Activated CD4-positive, alpha-beta T cell treated with anti-CD3 and anti-CD28 coated beads for 4 hours (primary cell): ENCODE results near the gene AGPAT2.

Experiments used
- DNase-seq, 2 donors: peaks; one replicate each; pipeline ENCODE4 v3.0.0-alpha.2; 2020

AGPAT2 gene

DNA sequence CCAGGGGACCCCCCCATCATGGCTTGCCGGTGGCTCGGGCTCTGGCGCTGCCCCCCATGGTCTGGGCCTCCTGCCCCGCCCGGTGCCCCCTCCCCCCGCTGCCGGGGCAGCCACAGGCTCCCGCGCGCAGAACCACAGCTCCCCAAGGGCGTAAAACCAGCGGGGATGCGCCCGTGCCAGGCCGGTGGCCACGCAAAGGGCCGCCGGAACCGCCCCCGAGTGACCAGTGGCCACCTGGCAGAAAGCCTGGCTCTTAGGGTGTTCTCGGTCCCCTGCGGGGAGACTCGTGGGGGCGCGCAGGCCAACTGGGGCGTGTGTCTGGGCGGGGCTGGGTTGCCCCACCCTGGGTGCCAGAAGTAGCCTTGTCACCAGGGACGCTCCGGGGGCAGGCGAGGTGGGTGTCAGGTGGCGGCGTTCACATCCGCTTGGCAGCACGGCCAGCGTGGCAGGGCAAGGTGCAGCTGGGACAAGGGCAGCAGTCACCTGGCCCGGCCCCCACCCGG lies 515 bp upstream of the AGPAT2 start:
- DNase-seq, result no peak

DNA sequence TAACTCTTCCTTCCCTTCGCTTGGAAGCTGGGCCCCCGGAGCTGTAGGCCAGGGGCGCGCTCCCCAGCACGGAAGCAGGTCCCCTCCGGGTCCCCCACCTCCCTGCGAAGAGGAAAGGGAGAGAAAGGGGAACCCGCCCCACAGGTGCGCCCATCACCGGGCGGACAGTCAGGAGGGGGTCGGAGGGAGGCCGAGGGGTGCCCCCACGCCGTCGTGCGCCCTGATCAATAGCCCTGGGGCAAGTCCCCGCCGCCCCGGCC lies 793 bp downstream of the AGPAT2 start:
- DNase-seq, result no peak

DNA sequence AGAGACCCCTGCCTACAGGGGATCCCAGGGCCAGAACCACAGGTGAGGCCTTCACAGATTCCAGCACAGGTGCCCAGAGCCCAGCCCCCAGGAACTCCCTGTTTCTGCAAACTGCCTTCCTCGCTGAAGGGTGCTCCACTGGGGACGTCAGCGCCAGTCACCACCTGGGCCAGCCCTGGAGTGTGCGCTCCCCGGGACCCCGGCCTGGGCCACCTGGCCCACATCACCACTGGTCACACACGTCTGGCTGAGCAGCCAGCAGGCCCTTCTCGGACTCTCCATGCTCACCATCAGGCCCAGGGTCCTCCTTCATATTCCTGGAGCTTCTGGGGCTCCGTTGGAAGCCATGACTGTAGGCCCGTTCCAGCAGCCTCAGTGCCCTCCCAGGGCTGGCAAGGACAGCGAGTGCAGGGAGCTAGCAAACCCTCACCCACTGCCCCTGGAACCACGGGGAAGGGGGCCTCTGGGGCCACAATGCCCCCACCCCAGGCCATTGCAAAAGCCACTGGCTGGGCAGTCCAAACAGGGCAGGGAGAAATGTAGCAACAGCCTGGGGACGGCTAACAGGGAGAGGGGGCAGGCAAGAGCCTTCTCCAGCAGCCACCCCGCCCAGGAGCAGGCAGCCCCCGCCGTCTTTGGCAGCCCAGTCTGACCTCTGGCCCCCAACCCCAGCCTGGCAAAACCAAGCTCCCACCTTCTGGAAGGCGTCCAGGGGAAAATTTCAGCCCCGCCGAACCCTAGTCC lies 1.3 kb downstream of the AGPAT2 start:
- DNase-seq, result no peak

DNA sequence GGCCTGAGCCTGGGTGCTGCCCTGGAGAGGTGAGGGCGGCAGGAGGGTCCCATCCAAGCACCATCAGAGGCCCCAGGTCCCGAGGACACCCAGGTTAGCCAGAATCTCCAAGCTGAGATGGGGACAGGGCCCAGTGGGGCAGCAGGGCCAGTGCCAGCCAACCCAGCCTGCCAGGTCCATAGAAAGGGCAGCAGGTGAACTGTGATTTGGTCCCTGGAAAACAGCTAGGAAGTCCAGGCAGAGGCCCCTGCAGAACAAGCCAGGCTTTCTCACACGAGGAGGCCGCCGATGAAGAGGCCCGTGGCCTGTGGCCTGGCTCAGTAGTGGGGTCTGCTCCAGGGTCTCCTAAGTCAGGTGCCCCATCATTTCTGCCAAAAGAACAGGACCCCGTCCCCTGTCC lies 2.0 kb downstream of the AGPAT2 start:
- no peak for DNase-seq

DNA sequence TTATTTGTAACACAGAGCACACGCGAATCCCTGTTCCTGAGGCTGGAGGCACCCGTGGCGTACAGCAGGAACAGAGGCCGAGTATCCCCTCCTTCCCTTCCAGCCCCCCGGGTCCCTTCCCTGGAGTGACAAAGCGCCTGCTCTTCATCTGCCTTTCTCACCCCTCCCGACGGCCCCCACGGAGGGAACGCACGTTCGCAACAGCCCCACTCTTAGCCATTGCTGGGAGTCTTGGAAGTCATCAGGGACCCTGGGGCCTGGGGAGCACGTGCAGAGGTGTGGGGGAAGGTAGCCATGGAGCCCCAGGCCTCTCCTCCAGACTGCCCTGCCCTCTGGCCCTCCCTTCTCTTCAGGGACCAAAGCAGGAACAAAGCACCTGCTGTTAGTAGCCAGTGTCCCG lies 2.5 kb downstream of the AGPAT2 start:
- no peak for DNase-seq

DNA sequence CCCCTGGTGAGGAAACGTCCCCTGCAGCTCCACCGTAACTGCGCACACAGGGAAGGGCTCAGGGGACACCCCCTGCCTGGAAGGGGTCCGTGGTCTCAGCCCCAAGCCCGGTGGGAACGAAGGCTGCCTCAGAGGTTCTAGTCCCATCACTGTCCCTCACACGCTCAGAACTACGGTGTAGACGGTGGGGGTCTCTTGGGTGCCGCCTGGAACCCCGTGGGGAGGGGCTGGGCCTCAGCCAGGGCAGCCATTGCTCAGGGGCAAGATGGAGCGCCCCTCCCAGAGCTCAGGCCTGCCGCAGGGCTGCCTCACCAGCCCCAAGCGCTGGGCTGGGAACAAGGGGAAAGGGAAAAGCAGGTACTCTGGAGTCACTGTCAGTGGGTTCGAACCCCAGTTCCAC lies 2.9 kb downstream of the AGPAT2 start:
- no peak for DNase-seq

DNA sequence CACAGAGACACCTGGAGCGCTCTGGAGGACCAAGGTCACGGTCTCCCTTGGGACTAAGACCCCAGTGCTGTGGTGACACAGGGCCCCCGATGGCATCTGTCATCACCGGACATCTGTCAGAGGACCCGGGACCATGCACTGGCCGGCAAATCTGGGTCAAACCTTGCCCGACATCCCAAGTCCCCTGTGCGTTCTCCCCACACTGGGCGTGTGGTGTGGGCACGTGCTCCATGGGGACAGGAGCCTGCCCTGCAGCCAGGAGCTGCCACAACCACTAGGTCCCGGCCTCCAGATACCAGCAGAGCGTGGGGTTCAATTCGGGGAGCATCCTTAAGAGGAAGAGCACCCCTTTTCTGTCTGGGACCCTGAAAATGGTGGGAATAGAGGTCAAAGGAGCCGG lies 3.5 kb downstream of the AGPAT2 start:
- no peak for DNase-seq

DNA sequence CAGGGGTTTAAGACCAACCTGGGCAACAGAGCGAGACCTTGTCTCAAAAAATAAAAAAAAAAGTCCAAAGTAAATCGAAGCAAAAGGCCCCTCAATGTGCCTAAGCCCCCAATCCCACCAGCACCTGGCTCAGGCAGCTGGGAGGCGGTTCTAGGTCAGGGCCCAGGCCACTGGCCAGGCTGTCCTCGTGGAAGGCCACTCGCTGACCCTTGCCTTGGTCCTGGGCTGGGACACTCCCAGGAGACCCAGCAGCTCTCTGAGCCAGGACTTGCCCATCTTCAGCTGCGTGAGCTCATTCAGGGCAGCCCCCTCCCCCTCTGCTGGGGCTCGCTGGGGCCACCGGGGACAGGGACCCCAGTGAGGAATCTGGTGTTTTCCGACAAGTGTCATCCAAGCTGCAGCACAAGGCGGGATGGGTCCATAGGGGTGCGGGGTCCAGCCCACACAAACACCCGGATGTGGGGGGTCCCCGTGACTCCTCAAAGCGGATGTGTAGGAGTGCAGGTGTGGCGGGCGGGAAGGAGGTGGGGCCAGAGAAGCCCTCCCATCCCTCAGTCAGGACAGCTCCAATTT lies 4.0 kb downstream of the AGPAT2 start:
- DNase-seq, result no peak

DNA sequence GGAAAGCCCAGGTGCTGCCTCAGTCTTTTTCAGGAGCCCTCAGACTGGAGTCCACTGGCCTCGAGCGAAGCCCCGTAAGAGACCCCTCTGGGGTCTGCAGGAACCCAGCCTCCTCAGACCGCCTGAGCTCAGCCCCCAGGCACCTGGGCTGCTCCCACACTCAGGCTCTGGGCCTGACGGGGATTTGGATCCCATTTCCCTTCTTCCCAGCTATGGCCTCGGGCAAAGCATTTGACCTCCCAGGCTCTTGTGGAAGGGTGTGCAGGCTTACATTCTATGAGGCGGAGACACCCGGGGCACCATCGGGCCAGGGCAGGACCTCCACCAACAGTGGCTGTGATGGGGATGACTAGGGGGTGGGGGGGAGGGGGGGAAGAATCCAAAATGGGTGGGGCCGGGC lies 4.5 kb downstream of the AGPAT2 start:
- no peak for DNase-seq

DNA sequence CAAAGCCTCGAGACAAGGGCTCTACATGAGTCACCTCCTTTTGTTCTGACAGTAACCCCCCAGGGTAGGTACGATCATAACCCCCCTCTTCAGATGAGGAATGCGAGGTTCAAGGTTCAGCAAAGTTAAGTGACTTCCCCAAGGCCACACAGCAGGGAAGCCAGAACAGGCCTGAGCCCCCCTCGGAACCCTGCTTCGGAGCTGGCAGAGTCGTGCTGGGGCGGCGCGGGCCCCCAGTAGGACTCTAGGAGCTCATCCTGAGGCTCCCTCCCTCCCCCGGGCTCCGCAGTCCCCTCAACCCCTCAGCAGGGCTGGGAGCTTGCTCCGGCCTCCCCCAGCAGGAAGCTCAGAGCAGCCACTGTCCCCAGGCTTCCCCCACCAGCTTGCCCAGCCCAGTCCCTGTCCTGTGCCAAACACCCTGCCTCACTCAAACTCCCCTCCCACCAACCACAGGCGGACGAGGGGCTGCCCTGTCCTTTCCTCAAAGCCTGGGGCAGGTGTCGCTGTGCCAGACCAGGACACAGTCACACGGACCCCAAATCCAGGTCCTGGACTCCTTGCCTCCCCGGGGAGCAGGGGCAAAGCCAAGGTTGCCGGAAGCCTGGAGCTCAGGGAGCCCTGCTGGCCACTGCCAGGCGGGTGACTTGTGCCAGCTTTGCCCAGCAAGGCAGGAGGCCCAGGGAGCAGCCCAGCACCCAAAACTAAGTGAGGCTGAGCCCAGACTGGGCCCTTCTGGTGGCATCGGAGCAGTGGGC lies 5.1 kb downstream of the AGPAT2 start:
- no peak for DNase-seq

DNA sequence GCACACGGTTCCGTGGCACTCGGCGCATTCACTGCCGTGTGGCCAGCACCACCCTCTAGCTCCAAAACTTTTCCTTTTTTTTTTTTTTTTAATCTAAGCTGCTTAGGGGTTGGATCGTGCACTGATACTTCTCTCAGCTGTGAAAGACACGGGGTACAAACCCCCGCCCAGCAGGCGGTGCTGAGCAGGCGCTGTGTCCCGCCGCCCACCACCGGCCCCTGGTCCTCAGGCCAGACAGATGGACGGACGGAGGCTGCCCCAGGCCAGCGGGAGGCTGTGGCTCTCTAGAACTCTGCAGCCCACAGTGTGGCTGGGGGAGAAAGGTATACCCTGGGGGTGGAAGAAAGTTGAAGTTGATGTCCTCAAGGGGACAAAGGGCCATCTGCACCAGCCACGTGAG lies 6.2 kb downstream of the AGPAT2 start:
- no peak for DNase-seq

DNA sequence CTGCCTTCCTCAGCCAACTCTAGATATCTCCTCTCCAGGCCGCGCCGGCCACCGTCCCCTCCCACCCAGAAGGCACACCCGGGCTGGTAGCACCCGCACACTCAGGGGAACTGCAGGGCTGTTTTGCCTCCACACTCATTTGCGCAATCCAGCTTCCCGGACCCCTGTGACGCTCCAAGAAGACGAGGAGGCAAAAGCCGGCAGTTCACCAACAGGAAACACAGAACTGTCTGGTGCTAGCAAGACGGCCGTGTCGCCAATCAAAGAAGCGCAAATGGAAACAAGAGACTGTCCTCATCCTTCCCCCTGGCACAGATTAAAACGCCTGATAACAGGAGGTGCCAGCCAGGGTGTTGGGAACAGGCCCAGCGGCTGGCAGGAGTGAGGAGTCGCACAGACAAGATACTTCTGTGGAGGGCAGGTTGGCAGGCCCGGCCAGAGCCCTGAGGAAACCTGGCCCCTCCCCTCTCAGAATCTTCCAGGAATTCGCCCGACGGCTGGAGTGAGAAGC lies 7.8 kb downstream of the AGPAT2 start:
- no peak for DNase-seq

DNA sequence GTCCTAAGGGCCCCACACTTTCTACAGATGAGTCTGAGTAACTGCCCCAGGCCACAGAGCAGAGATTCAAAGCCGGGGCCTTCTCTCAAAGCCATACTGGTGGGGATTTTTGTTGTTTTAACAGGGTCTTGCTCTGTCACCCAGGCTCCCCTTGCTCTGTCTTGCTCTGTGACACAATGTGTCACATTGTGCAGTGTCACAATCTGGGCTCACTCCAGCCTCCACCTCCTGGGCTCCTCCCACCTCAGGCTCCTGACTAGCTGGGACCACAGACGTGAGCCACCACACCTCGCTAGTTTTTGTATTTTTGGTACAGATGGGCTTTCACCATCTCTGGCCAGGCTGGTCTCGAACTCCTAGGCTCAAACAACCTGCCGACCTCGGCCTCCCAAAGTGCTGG lies 8.6 kb downstream of the AGPAT2 start:
- no peak for DNase-seq

DNA sequence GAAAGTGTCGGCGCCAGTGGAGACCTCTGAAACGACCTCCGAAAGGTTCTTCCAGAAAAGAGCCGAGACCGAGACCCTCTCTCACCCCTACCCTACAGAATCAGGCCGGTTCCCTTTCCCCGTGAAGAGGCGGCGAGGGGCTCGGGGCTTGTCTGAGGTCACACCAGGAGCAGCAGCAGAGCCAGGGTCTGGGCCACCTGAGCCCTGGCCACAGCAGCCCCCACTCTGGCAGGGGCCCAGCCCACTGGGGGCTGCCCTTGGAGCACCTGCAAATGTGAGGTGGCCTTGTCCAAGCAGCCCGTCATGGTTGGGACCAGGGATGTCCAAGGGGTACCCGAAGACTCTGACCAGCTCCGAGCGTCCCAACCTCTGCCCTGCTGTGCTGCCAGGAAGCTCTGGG lies 9.2 kb downstream of the AGPAT2 start:
- no peak for DNase-seq

DNA sequence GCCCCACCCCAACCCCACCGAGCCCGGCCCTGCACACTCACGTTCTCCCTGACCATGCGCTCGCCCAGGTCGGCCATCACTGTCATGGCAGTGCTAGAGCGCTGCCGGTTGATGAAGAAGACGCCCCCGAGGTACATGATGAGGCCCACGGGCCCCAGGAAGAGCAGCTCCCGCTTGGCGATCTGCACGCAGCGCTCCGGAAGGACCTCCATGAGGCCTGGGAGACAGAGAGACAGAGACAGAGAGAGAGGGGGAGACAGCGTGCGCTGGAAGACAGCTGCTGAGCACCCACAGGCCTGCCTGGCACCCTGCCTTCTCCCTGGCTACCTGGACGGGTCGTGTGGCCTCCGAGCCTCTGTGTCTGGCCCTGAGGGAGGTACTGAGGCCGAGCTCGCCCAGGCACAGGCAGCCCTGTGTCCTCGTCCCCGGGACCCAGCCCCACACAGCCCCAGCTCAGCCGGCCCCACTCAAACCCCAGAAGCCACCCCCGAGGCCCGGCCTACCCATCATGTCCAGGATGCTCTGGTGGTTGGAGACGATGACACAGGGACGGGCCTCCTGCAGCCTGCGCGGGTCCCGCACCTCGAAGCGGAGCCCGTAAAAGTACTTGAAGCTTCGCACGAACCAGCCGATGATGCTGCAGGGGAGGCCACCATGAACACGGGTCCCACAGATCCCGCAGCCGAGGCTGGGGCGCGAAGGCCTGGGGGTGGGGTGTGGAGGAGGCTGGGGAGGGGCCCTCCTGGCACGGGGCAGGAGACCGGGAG lies 10.2 kb downstream of the AGPAT2 start:
- DNase-seq, result no peak

DNA sequence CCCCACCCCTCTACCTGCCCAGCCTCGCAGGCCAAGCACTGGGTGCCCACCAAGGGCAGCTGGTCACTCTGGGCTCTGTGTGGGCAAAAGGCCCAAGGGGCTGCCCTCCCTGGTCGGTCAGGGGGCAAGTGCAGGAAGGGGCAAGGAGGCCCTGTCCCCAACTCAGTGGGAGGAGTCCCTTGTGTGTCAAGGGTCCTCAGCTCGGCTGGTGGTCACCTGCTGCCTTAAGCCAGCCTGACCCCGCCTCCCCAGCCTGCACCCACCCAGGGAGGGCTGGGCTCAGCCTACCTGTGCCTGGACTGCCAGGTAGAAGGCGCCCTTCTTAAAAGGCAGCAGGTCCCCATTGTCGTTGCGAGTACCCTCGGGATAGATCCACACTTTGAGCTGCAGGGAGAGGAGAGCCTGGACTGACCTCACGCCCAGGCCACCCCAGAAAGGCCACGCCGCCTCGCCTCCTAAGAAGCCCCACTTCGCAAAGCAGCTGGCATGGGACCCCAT lies 10.9 kb downstream of the AGPAT2 start:
- no peak for DNase-seq

DNA sequence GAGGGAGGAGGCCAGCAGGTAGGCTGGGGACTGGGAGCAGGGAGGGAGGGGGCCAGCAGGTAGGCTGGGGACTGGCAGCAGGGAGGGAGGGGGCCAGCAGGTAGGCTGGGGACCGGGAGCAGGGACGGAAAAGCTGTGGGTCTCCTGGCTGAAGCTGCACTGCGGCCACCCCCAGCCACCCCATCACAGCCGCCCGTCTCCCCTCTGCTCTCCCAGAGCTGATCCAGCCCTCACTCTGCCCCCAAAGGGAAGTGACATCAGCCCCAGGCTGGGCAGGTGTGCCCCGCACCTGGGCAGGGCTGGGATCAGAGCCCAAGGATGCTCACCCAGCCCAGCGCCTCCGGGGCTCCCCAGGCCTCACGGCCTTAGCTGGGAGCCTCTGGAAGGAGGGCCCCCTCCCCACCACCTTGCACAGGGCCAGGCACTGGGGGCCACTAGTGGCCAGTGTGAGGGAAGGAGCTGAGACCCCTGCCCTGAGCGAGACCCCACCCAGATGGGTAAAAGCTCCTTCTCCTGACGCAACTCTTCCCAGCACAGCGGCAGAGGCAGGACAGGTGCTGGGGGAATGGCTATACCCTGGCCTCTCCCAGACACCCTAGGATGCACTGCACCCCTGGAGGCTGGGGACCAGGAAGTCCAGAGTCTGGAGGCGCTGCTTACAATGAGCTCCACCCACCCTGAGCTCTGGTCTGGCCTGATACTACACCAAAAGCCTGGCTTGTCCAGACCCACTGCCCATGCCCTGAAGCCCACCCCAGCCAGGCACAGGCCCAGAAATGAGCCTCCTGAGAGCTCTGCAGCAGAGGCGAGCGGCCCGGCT lies 11.6 kb downstream of the AGPAT2 start:
- DNase-seq, result no peak

DNA sequence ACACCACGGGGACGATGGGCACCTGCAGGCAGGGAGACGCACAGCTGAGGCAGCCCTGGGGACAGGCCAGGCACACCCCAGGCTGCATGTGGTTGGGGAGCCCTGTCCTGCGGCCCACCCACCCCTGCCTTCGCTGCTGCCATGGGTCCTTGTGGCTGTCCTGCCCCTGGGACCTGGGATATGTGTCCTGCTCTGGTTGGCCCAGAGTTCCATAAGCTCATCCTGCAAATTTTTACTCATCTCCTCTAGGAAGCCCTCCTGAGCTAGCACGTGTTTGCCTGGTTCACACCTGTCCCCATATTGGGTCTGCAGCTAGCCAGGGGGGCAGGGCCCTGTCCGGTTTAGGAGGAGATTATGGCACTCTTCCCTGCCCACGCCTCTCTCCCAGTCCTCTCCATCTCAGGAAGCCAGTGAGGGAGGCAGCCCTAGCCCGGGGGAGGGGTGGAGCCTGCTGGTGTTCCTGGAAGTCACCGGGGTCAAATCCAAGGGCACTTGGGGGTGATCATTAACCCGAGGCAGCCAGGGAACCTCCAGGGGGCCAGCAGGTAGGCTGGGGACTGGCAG lies 12.4 kb downstream of the AGPAT2 start:
- DNase-seq, result no peak

DNA sequence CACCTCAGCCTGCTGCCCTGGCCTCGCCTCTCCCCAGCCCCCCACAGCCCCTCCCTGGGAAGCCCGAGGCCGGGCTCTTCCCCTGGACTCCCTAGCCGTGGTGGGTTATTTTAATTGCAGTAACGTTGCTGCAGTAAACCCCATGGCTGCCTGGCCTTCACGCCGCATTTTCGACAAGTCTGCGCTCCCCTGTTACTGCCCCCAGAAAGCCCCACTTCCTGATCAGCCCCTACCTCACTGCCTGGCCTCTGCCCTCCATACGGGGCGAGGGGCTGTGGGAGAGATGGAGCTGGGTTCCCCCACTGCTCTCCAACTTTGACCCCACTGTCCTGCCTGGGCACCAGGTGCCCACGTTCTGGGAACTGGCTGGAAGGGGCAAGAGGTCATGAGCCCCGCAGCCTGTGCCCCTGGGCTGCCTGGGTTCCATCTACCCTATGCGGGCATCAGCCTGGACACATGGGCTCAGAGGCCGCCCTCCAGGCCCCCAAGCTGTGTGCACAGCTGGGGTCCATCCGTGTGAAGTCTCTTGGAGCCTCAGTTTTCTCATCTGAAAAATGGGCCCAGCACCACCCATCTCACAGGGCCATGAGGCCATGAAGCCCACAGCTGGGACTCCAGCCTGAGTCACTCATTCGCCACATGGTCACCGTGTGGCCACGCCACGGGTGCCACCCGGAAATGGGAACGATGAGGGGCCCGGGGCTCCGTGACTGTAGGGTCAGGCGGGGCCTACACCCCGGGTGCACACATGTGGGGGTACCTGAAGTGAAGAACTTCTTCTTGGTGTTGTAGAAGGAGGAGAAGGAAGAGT lies 13.1 kb downstream of the AGPAT2 start:
- DNase-seq, result no peak

DNA sequence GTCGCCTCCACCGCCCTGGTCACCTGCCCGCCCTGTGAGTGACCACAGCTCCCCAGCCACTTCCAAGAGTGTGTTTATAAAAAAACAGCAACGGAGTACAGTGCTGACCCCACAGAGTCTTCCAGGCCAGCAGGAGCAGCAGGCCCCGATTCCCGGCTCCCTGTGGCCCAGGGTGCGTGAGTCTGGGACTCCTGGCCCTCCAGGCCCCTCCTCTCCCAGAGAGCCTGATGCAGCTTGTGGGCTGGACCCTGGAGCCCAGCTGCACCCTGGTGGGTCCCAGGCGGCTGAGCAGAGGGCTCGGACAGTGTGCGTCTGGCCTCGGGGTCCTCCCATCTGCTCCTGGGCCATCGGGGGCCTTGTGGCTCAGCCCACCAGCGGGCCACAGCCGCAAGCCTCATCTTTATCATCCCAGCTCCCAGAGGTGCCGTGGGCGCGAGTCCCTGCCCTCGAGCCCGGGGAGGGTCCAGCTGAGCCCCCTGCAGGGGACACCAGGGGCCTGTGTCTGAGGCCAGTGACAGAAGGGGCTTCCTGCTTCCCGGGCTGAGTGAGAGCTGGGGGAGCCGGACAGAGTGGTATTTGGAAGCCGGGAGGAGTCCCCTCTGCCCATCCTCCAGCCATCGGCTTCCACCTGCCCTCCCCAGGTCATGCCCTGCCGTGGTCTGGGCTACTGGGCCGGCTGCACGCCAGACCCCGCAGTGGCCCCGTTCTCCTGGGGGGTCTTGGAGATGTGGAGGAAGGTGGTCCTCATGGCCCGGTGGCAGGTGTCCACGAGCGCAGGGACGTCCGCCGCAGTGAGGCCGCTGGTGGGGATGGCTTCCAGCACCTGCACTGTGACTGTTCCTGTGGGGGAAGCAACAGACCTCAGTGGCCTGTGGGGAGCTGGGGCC lies 13.9 kb downstream of the AGPAT2 start:
- DNase-seq, result no peak
